ENCODE measurements around the gene PRSS50. TPM values are rescaled to one million over a fixed set of nuclear protein-coding genes. Genes with fewer than 3 reads are reported as not detected.

The PRSS50 gene
- total RNA-seq, 1 experiment from 2014 or later, result 0.70 TPM

GRCh38 chr3:46709157-46709654 lies 8.5 kb downstream of the PRSS50 start:
- TF ChIP-seq GTF2I (CRISPR knock-in tag; conservative IDR thresholded peaks at IDR 0.05) (no peak), GABPB1 (CRISPR knock-in tag; IDR thresholded peaks at IDR 0.05) (no peak), MXD4 (CRISPR knock-in tag; IDR thresholded peaks at IDR 0.05; ENCODE audit: borderline replicate concordance) (no peak), FOXP1 (CRISPR knock-in tag; IDR thresholded peaks at IDR 0.05; ENCODE audit: borderline replicate concordance) (no peak), PRRX2 (CRISPR knock-in tag; IDR thresholded peaks at IDR 0.05) (no peak), ZNF121 (CRISPR knock-in tag; IDR thresholded peaks at IDR 0.05) (no peak), NFE2L1 (CRISPR knock-in tag; IDR thresholded peaks at IDR 0.05) (no peak), HMGXB4 (CRISPR knock-in tag; IDR thresholded peaks at IDR 0.05) (no peak), ZNF396 (CRISPR knock-in tag; IDR thresholded peaks at IDR 0.05; ENCODE audit: borderline replicate concordance) (no peak), KAT7 (CRISPR knock-in tag; IDR thresholded peaks at IDR 0.05; ENCODE audit: borderline replicate concordance) (no peak), CDX4 (CRISPR knock-in tag; IDR thresholded peaks at IDR 0.05; ENCODE audit: borderline replicate concordance) (no peak), ATF3 (CRISPR knock-in tag; conservative IDR thresholded peaks at IDR 0.05) (no peak), FOXJ3 (CRISPR knock-in tag; IDR thresholded peaks at IDR 0.05; ENCODE audit: borderline replicate concordance) (no peak), ZBTB21 (CRISPR knock-in tag; IDR thresholded peaks at IDR 0.05; ENCODE audit: borderline replicate concordance) (no peak), E2F4 (CRISPR knock-in tag; IDR thresholded peaks at IDR 0.05; ENCODE audit: borderline replicate concordance, low read depth) (no peak), MLX (CRISPR knock-in tag; IDR thresholded peaks at IDR 0.05) (no peak), TCF7 (CRISPR knock-in tag; IDR thresholded peaks at IDR 0.05; ENCODE audit: low read depth) (no peak), TEAD1 (CRISPR knock-in tag; IDR thresholded peaks at IDR 0.05) (no peak), SOX15 (CRISPR knock-in tag; IDR thresholded peaks at IDR 0.05) (no peak), MAX (CRISPR knock-in tag; IDR thresholded peaks at IDR 0.05) (no peak)
- no peak overlapping the region for H3K4me3 Mint-ChIP-seq
- peaks cover 2% of the 10 kb centered on the region; the same call in 1 of the 2 replicates for H3K27me3 Mint-ChIP-seq (ENCODE audit: low read depth)
- H3K36me3 Mint-ChIP-seq, result no peaks in the 10 kb centered on the region
- no peak for ATAC-seq
- peaks cover 11% of the 10 kb centered on the region for H3K4me1 Mint-ChIP-seq
- H3K27ac Mint-ChIP-seq, result no peak overlapping the region
- no peak for DNase-seq (ENCODE audit: low spot score)
- ChIA-PET POLR2A (no interaction called here), CTCF (interaction anchor here (0.5 to 1.6 kb wide), 7 partner anchors 10 to 200 kb away, joined by 3 to 5 read pairs (median 4); no protein-coding TSS in a partner anchor)
- no peaks in the 10 kb centered on the region for H3K9me3 Mint-ChIP-seq

GRCh38 chr3:46708401-46709156 lies 9.1 kb downstream of the PRSS50 start:
- TF ChIP-seq FOXP1 (CRISPR knock-in tag; IDR thresholded peaks at IDR 0.05; ENCODE audit: borderline replicate concordance) (no peak), E2F1 (CRISPR knock-in tag; IDR thresholded peaks at IDR 0.05) (no peak)
- peak; percentile 7 for DNase-seq (ENCODE audit: low spot score)
- ChIA-PET CTCF (interaction anchor here (0.5 to 1.8 kb wide), 11 partner anchors 9 to 201 kb away, joined by 3 to 8 read pairs (median 4); partner anchors contain the start of gene PRSS50), POLR2A (no interaction called here)
- no peak overlapping the region for H3K27ac Mint-ChIP-seq
- no peak for ATAC-seq
- no peaks in the 10 kb centered on the region for H3K36me3 Mint-ChIP-seq
- H3K4me3 Mint-ChIP-seq, result no peak overlapping the region
- peaks cover 6% of the 10 kb centered on the region for H3K27me3 Mint-ChIP-seq (ENCODE audit: low read depth)
- no peaks in the 10 kb centered on the region for H3K9me3 Mint-ChIP-seq
- H3K4me1 Mint-ChIP-seq, result peaks cover 11% of the 10 kb centered on the region
